UCSD-AML1 (cell line): ENCODE data around the gene MEI1.
"Not testable (repeated sequence)": the region's sequence is repeated elsewhere in the genome, so short reads cannot be mapped to it uniquely, and the experiment has no call there.

Source experiments
- DNase-seq: peaks from one replicate; lab custom pipeline; 2025; ENCODE audit not compliant: unreplicated experiment; lab: John Stamatoyannopoulos, UW

Gene MEI1

GRCh38 chr22:41819257-41819656, 120.0 kb downstream of the MEI1 start:
- DNase-seq = no peak

- no peak for DNase-seq
Observed at GRCh38 chr22:41820447-41820846, 121.1 kb downstream of the MEI1 start.

- DNase-seq = no peak
Observed at GRCh38 chr22:41821471-41822316, 122.4 kb downstream of the MEI1 start.

- DNase-seq = no peak
Observed at GRCh38 chr22:41822317-41823057, 123.2 kb downstream of the MEI1 start.

- no peak for DNase-seq
Observed at GRCh38 chr22:41823797-41824196, 124.5 kb downstream of the MEI1 start.

- DNase-seq = no peak
Observed at GRCh38 chr22:41825376-41825775, 126.1 kb downstream of the MEI1 start.

- DNase-seq = no peak
Observed at GRCh38 chr22:41826021-41826420, 126.7 kb downstream of the MEI1 start.

GRCh38 chr22:41826430-41827383, 127.4 kb downstream of the MEI1 start:
- no peak for DNase-seq

GRCh38 chr22:41827671-41828070, 128.4 kb downstream of the MEI1 start:
- no peak for DNase-seq

- no peak for DNase-seq
Observed at GRCh38 chr22:41828516-41828915, 129.2 kb downstream of the MEI1 start.

- no peak for DNase-seq
Observed at GRCh38 chr22:41830174-41830573, 130.9 kb downstream of the MEI1 start.

- DNase-seq = no peak
Observed at GRCh38 chr22:41831383-41831782, 132.1 kb downstream of the MEI1 start.

GRCh38 chr22:41831828-41832552, 132.7 kb downstream of the MEI1 start:
- no peak for DNase-seq

- peak; percentile 99 for DNase-seq
Observed at GRCh38 chr22:41832553-41833368, 133.5 kb downstream of the MEI1 start, which contains the start of gene SREBF2. TSS of gene SREBF2 (plus strand) at chr22:41833105. CDS start at chr22:41833271, 166 bp downstream.

GRCh38 chr22:41833369-41834004, 134.2 kb downstream of the MEI1 start:
- DNase-seq = peak; percentile 51

- DNase-seq = no peak
Observed at GRCh38 chr22:41834005-41834944, 135.0 kb downstream of the MEI1 start.

- DNase-seq = not testable (repeated sequence)
Observed at GRCh38 chr22:41835462-41835861, 136.2 kb downstream of the MEI1 start.

- DNase-seq = no peak
Observed at GRCh38 chr22:41836551-41836950, 137.2 kb downstream of the MEI1 start.
